Trophoblast cell (in vitro differentiated cells and primary cell): ENCODE data around the gene TOMM6.

Source experiments
- DNase-seq, 2 donors: peaks; one replicate each; pipeline ENCODE4 v3.0.0-alpha.2; 2016
- H2AFZ ChIP-seq: 2 replicates; pipeline ENCODE4 v1.6.1; 2013; ENCODE audit warnings: low read length, moderate library complexity, mild to moderate bottlenecking; ENCODE audit not compliant: insufficient read depth, poor library complexity
- H2AK5ac ChIP-seq: 2 replicates; pipeline ENCODE4 v1.6.1; 2013; ENCODE audit warnings: mild to moderate bottlenecking, low read length
- H2BK120ac ChIP-seq: 2 replicates; pipeline ENCODE4 v1.6.1; 2013; ENCODE audit warnings: low read length, mild to moderate bottlenecking, moderate library complexity; ENCODE audit not compliant: insufficient read depth, poor library complexity
- H2BK12ac ChIP-seq: 2 replicates; pipeline ENCODE4 v1.6.1; 2013; ENCODE audit warnings: mild to moderate bottlenecking, low read length, moderate library complexity
- H2BK5ac ChIP-seq: 2 replicates; pipeline ENCODE4 v1.6.1; 2013; ENCODE audit warnings: low read length, low read depth, moderate library complexity, mild to moderate bottlenecking; ENCODE audit not compliant: poor library complexity
- H3K14ac ChIP-seq: 2 replicates; pipeline ENCODE4 v1.6.1; 2013; ENCODE audit warnings: mild to moderate bottlenecking, low read length
- H3K18ac ChIP-seq: 2 replicates; pipeline ENCODE4 v1.6.1; 2013; ENCODE audit warnings: mild to moderate bottlenecking, low read length
- H3K23ac ChIP-seq: 2 replicates; pipeline ENCODE4 v1.6.1; 2013; ENCODE audit warnings: low read length
- H3K27ac ChIP-seq: 2 replicates; pipeline ENCODE4 v1.5.1; 2013; ENCODE audit warnings: low read depth, mild to moderate bottlenecking, inconsistent platforms, low read length, moderate library complexity
- H3K27me3 ChIP-seq: 2 replicates; pipeline ENCODE4 v1.6.1; 2013; ENCODE audit warnings: inconsistent platforms, mild to moderate bottlenecking, low read length, moderate library complexity; ENCODE audit not compliant: insufficient read depth
- H3K36me3 ChIP-seq, 2 experiments: 1 replicate in 1 of 2; 2 replicates in 1 of 2; pipeline ENCODE4 v1.6.1; 2013; ENCODE audit warnings: low read length in 2 of 2, mild to moderate bottlenecking in 2 of 2, moderate library complexity in 1 of 2; ENCODE audit not compliant: insufficient read depth in 2 of 2, control insufficient read depth in 1 of 2
- H3K4ac ChIP-seq: 2 replicates; pipeline ENCODE4 v1.6.1; 2013; ENCODE audit warnings: low read depth, mild to moderate bottlenecking, low read length, moderate library complexity
- H3K4me1 ChIP-seq, 2 experiments: 1 replicate in 1 of 2; 2 replicates in 1 of 2; pipeline ENCODE4 v1.6.1; 2013; ENCODE audit warnings: low read length in 2 of 2, mild to moderate bottlenecking in 2 of 2, moderate library complexity in 1 of 2; ENCODE audit not compliant: insufficient read depth in 2 of 2, control insufficient read depth in 1 of 2
- H3K4me2 ChIP-seq: 2 replicates; pipeline ENCODE4 v1.6.1; 2013; ENCODE audit warnings: inconsistent platforms, mild to moderate bottlenecking, low read length, moderate library complexity
- H3K4me3 ChIP-seq: 2 replicates; pipeline ENCODE4 v1.5.1; 2013; ENCODE audit warnings: mild to moderate bottlenecking, low read depth, low read length, inconsistent platforms
- H3K79me1 ChIP-seq: one replicate; pipeline ENCODE4 v1.6.1; 2013; ENCODE audit warnings: low read length
- H3K79me2 ChIP-seq: 2 replicates; pipeline ENCODE4 v1.6.1; 2013; ENCODE audit warnings: low read length, mild to moderate bottlenecking; ENCODE audit not compliant: control insufficient read depth, insufficient read depth, poor library complexity
- H3K9ac ChIP-seq: 2 replicates; pipeline ENCODE4 v1.6.1; 2013; ENCODE audit warnings: mild to moderate bottlenecking, low read length
- H3K9me3 ChIP-seq: 2 replicates; pipeline ENCODE4 v1.6.1; 2013; ENCODE audit warnings: low read depth, mild to moderate bottlenecking, control low read depth, inconsistent platforms, low read length; ENCODE audit not compliant: insufficient read depth
- H4K12ac ChIP-seq: 2 replicates; pipeline ENCODE4 v1.6.1; 2013; ENCODE audit warnings: low read depth, mild to moderate bottlenecking, low read length, moderate library complexity
- H4K8ac ChIP-seq: 2 replicates; pipeline ENCODE4 v1.6.1; 2013; ENCODE audit warnings: low read depth, mild to moderate bottlenecking, low read length, moderate library complexity
- H4K91ac ChIP-seq: one replicate; pipeline ENCODE4 v1.6.1; 2013; ENCODE audit warnings: low read depth, mild to moderate bottlenecking, low read length, moderate library complexity
- WGBS: extraction: QIAGEN DNeasy Blood & Tissue Kit; methylation state at CpG from one replicate; pipeline ENCODE4 v1.1.7; 2013; ENCODE audit warnings: missing lambda C conversion rate; ENCODE audit not compliant: insufficient read length, insufficient coverage; ENCODE audit errors: extremely low coverage; 5-methylcytosine and 5-hydroxymethylcytosine counted together

The TOMM6 gene

DNA sequence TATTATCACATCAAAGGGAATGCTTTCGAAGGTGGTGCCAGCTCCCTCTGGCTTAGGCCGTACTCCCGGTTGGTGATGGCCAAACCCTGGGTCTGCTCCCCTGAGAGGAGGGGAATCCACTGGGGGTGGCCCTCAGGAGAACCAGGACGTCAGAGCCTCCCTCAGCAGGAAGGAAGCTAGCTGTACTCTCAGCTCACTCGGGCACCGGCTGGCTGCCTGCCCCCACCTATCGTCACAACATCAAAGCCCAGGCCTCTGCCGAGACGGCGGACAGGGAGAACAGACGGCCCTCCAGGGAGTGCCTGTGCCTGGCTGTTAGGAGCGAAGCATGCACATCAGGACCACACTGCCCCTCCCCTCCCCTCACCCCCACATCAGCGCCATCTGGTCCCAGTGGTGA, 31.1 kb upstream of the TOMM6 start:
- H3K18ac ChIP-seq, result no peak overlapping the region
- no peak overlapping the region for H3K4me2 ChIP-seq
- H4K8ac ChIP-seq, result no peak overlapping the region
- no peak overlapping the region for H3K9ac ChIP-seq
- H3K4me3 ChIP-seq, result no peak overlapping the region
- H2AK5ac ChIP-seq, result no peak overlapping the region
- no peak overlapping the region for H3K14ac ChIP-seq
- WGBS, result no CpG with 5 or more reads among the region's 13 CpGs
- H3K27ac ChIP-seq, result no peak overlapping the region
- peaks cover 4% of the 10 kb centered on the region for H3K9me3 ChIP-seq
- no peak overlapping the region for H3K4ac ChIP-seq
- H3K79me2 ChIP-seq, result no peaks in the 10 kb centered on the region
- DNase-seq, result no peak
- H3K23ac ChIP-seq, result no peak overlapping the region
- H3K27me3 ChIP-seq, result no peaks in the 10 kb centered on the region
- peaks cover 14% of the 10 kb centered on the region for H3K79me1 ChIP-seq
- no peak overlapping the region for H4K12ac ChIP-seq
- no peak overlapping the region for H2BK12ac ChIP-seq
- no peak overlapping the region for H2BK120ac ChIP-seq
- H2AFZ ChIP-seq, result no peak overlapping the region
- H2BK5ac ChIP-seq, result no peak overlapping the region
- H4K91ac ChIP-seq, result no peak overlapping the region
- H3K4me1 ChIP-seq, result peaks cover 28 to 30% of the 10 kb centered on the region in 2 experiments
- no peaks in the 10 kb centered on the region for H3K36me3 ChIP-seq

DNA sequence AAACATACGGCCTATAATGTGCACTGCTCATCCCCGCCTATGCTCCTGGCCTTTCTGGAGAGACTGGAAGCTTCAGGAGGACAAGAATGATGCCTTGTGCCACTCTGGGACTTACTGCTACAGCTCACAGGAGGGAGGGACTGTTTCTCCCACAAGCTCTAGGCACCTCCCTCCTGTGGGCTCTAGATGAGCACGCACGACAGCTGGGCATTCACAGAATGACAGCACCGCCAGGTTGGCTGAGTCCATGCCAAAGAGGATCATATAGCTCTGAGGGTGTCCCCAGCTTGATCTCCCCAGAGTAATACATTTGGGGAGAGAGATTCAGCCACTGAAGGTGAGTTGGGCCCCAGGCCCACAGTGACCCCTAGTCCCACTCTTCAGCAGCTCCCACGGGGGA, 30.2 kb upstream of the TOMM6 start:
- Histone ChIP-seq H3K27ac (no peak overlapping the region), H3K9ac (no peak overlapping the region), H4K12ac (no peak overlapping the region), H3K36me3 (no peaks in the 10 kb centered on the region), H4K8ac (no peak overlapping the region), H2AFZ (no peak overlapping the region), H3K4ac (no peak overlapping the region), H3K9me3 (peaks cover 4% of the 10 kb centered on the region), H2BK120ac (no peak overlapping the region), H2BK5ac (no peak overlapping the region), H3K4me3 (no peak overlapping the region), H3K23ac (no peak overlapping the region), H2AK5ac (peak overlapping the region; percentile 69), H3K18ac (no peak overlapping the region), H3K4me1 (peaks cover 28 to 30% of the 10 kb centered on the region in 2 experiments), H3K14ac (no peak overlapping the region), H3K79me1 (peaks cover 14% of the 10 kb centered on the region), H3K79me2 (no peaks in the 10 kb centered on the region), H3K27me3 (no peaks in the 10 kb centered on the region), H2BK12ac (peak overlapping the region; percentile 73), H4K91ac (peak overlapping the region; percentile 19), H3K4me2 (no peak overlapping the region)
- no CpG with 5 or more reads among the region's 6 CpGs for WGBS
- DNase-seq, result no peak

- Histone ChIP-seq H4K91ac (peak overlapping the region; percentile 8), H3K9me3 (peaks cover 4% of the 10 kb centered on the region), H2BK120ac (no peak overlapping the region), H3K18ac (no peak overlapping the region), H3K4ac (no peak overlapping the region), H2AK5ac (no peak overlapping the region), H4K8ac (no peak overlapping the region), H2BK12ac (no peak overlapping the region), H3K4me2 (no peak overlapping the region), H3K36me3 (no peaks in the 10 kb centered on the region), H2BK5ac (no peak overlapping the region), H3K79me2 (no peaks in the 10 kb centered on the region), H3K4me1 (peaks cover 28 to 30% of the 10 kb centered on the region in 2 experiments), H3K9ac (no peak overlapping the region), H3K79me1 (peaks cover 14% of the 10 kb centered on the region), H3K4me3 (no peak overlapping the region), H3K14ac (no peak overlapping the region), H3K27me3 (no peaks in the 10 kb centered on the region), H3K27ac (peak overlapping the region; percentile 41), H3K23ac (no peak overlapping the region), H2AFZ (no peak overlapping the region), H4K12ac (no peak overlapping the region)
- WGBS, result no CpG with 5 or more reads among the region's 8 CpGs
- DNase-seq, result peak; percentile 90 to 94
Measured at GRCh38 chr6:41757931-41758640, 29.4 kb upstream of the TOMM6 start.

DNA sequence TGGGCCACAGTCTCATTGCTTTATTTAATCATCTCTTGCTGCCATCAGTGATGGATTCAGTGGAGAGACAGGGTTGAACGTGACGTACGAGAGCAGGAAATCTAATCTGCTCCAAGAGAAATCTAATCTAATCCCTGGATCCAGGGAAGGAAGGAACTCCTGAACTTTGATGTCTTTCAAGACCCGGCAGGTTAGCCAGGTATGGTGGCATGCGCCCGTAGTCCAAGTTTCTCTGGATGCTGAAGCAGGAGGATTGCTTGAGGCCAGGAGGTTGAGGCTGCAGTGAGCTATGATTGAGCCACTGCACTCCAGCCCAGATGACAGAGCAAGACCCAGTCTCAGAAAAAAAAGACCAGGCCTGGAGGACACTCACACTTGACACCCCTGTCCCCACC, 28.9 kb upstream of the TOMM6 start:
- Histone ChIP-seq H3K4ac (no peak overlapping the region), H2AK5ac (no peak overlapping the region), H3K79me2 (no peaks in the 10 kb centered on the region), H3K18ac (no peak overlapping the region), H3K9me3 (peaks cover 4% of the 10 kb centered on the region), H3K23ac (no peak overlapping the region), H4K8ac (no peak overlapping the region), H3K79me1 (peaks cover 14% of the 10 kb centered on the region), H3K27ac (peak overlapping the region; percentile 29), H3K4me3 (no peak overlapping the region), H4K12ac (no peak overlapping the region), H3K9ac (no peak overlapping the region), H3K4me2 (no peak overlapping the region), H2BK12ac (no peak overlapping the region), H3K27me3 (no peaks in the 10 kb centered on the region), H2BK120ac (no peak overlapping the region), H4K91ac (peak overlapping the region; percentile 12), H3K4me1 (peaks cover 28 to 30% of the 10 kb centered on the region in 2 experiments), H2AFZ (no peak overlapping the region), H3K36me3 (no peaks in the 10 kb centered on the region), H3K14ac (no peak overlapping the region), H2BK5ac (no peak overlapping the region)
- DNase-seq, result peak; percentile 83 to 89
- WGBS, result no CpG with 5 or more reads among the region's 6 CpGs
